GM19193 (cell line): Measurements from ENCODE around the gene TLK1.
A peak's percentile ranks its signal among the peaks of the same experiment; 100 is the strongest.

Experiments
- POLR2A ChIP-seq: IDR thresholded peaks from 4 replicates; pipeline ENCODE4 v1.6.1; 2011; ENCODE audit not compliant: insufficient read depth, insufficient read length; ENCODE audit errors: extremely low read depth

Gene TLK1

GRCh38 chr2:171160119-171160955, at the start of gene TLK1:
Gene TLK1, minus strand, starts transcription at chr2:171160893. Its CDS starts 465 bp downstream, at chr2:171160428.
- peak; percentile 65 for TF ChIP-seq POLR2A

- TF ChIP-seq POLR2A, result no peak
Observed at GRCh38 chr2:171210216-171210863, 49.6 kb upstream of the TLK1 start.

- no peak for TF ChIP-seq POLR2A
Observed at GRCh38 chr2:171208657-171209056, 48.0 kb upstream of the TLK1 start.

GRCh38 chr2:171206422-171207115, 45.9 kb upstream of the TLK1 start:
- TF ChIP-seq POLR2A, result no peak

- TF ChIP-seq POLR2A, result no peak
Observed at GRCh38 chr2:171205551-171205950, 44.9 kb upstream of the TLK1 start.

GRCh38 chr2:171201767-171202166, 41.1 kb upstream of the TLK1 start:
- TF ChIP-seq POLR2A, result no peak

- TF ChIP-seq POLR2A, result no peak
Observed at GRCh38 chr2:171201271-171201670, 40.6 kb upstream of the TLK1 start.

- TF ChIP-seq POLR2A, result no peak
Observed at GRCh38 chr2:171200469-171200868, 39.8 kb upstream of the TLK1 start.

GRCh38 chr2:171191021-171191420, 30.3 kb upstream of the TLK1 start:
- TF ChIP-seq POLR2A, result no peak

- no peak for TF ChIP-seq POLR2A
Observed at GRCh38 chr2:171187819-171188218, 27.1 kb upstream of the TLK1 start.

- no peak for TF ChIP-seq POLR2A
Observed at GRCh38 chr2:171187177-171187576, 26.5 kb upstream of the TLK1 start.

- TF ChIP-seq POLR2A, result no peak
Observed at GRCh38 chr2:171185941-171186340, 25.2 kb upstream of the TLK1 start.

- TF ChIP-seq POLR2A, result no peak
Observed at GRCh38 chr2:171185165-171185818, 24.6 kb upstream of the TLK1 start.

GRCh38 chr2:171181064-171182049, 20.7 kb upstream of the TLK1 start:
- TF ChIP-seq POLR2A, result no peak
